ENCODE data around the gene MIPEP.

- TF ChIP-seq, protein P1, sequence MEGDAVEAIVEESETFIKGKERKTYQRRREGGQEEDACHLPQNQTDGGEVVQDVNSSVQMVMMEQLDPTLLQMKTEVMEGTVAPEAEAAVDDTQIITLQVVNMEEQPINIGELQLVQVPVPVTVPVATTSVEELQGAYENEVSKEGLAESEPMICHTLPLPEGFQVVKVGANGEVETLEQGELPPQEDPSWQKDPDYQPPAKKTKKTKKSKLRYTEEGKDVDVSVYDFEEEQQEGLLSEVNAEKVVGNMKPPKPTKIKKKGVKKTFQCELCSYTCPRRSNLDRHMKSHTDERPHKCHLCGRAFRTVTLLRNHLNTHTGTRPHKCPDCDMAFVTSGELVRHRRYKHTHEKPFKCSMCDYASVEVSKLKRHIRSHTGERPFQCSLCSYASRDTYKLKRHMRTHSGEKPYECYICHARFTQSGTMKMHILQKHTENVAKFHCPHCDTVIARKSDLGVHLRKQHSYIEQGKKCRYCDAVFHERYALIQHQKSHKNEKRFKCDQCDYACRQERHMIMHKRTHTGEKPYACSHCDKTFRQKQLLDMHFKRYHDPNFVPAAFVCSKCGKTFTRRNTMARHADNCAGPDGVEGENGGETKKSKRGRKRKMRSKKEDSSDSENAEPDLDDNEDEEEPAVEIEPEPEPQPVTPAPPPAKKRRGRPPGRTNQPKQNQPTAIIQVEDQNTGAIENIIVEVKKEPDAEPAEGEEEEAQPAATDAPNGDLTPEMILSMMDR (IDR thresholded peaks at IDR 0.05): no peak
- no peak for TF ChIP-seq POLR2A (IDR thresholded peaks at IDR 0.05)
Observed at GRCh38 chr13:23728807-23729206, 160.4 kb downstream of the MIPEP start.

Data from adrenal gland (tissue), 5 donors.